PC-3 (cell line): Measurements from ENCODE around the gene NIBAN1. TPM values are rescaled to one million over a fixed set of nuclear protein-coding genes. Genes with fewer than 3 reads are reported as not detected.

Source experiments
- ATAC-seq: fragments of 200-7000 bp; cut with Tn5 transposase; 2 replicates; pipeline ENCODE4 v1.9.1; 2020; ENCODE audit warnings: mild to moderate bottlenecking, moderate library complexity
- BruUV-seq: library from RNA; stranded (reverse); fragments of 400-500 nt; replicated peaks from 2 replicates; lab custom pipeline; 2021; lab: Mats Ljungman, UMichigan
- CTCF ChIA-PET: fragments of 300-600 bp; sonication (Branson Sonifier 250); formaldehyde crosslinking; loops from one replicate; lab custom pipeline; 2022; ENCODE audit warnings: antibody characterized with exemption; lab: Charles Lee
- POLR2A ChIA-PET: fragments of 300-600 bp; sonication (Branson Sonifier 250); formaldehyde crosslinking; loops from one replicate; lab custom pipeline; 2022; ENCODE audit warnings: antibody characterized with exemption; ENCODE audit not compliant: unreplicated experiment; lab: Charles Lee
- DNase-seq: peaks from one replicate; pipeline ENCODE4 v3.0.0-alpha.2; 2015
- H2AFZ ChIP-seq: fragments of 300-600 bp; sonication (generic); 2 replicates; pipeline ENCODE4 v1.6.0; 2016; ENCODE audit warnings: antibody characterized with exemption, low read length
- H3F3A ChIP-seq: fragments of 300-600 bp; sonication (generic); one replicate; pipeline ENCODE4 v1.6.0; 2017; ENCODE audit warnings: antibody characterized with exemption, low read length, control low read depth, mild to moderate bottlenecking; ENCODE audit not compliant: unreplicated experiment
- H3K27ac ChIP-seq: fragments of 300-600 bp; sonication (generic); 2 replicates; pipeline ENCODE4 v1.5.1; 2016; ENCODE audit warnings: mild to moderate bottlenecking, low read length
- H3K27me3 ChIP-seq: fragments of 300-600 bp; sonication (generic); 2 replicates; pipeline ENCODE4 v1.6.1; 2016; ENCODE audit warnings: low read length, mixed read lengths
- H3K36me3 ChIP-seq: fragments of 300-600 bp; sonication (generic); 2 replicates; pipeline ENCODE4 v1.6.1; 2016; ENCODE audit warnings: low read depth, mixed run types, low read length, mixed read lengths
- H3K4me1 ChIP-seq: fragments of 300-600 bp; sonication (generic); 2 replicates; pipeline ENCODE4 v1.5.1; 2016; ENCODE audit warnings: low read length; ENCODE audit not compliant: insufficient read depth
- H3K4me2 ChIP-seq: fragments of 300-600 bp; sonication (generic); 2 replicates; pipeline ENCODE4 v1.6.0; 2016; ENCODE audit warnings: low read length
- H3K4me3 ChIP-seq: fragments of 300-600 bp; sonication (generic); 2 replicates; pipeline ENCODE4 v1.5.1; 2016; ENCODE audit warnings: mild to moderate bottlenecking, low read length, mixed read lengths
- H3K79me2 ChIP-seq: fragments of 300-600 bp; sonication (generic); 2 replicates; pipeline ENCODE4 v1.6.1; 2017; ENCODE audit warnings: low read length, mixed read lengths
- H3K9ac ChIP-seq: fragments of 300-600 bp; sonication (generic); 2 replicates; pipeline ENCODE4 v1.6.0; 2016; ENCODE audit warnings: mild to moderate bottlenecking, low read length
- H3K9me2 ChIP-seq: fragments of 300-600 bp; sonication (generic); replicated peaks from 2 replicates; pipeline ENCODE4 v1.6.1; 2016; ENCODE audit warnings: mixed run types, low read length, mixed read lengths
- H3K9me3 ChIP-seq: fragments of 300-600 bp; sonication (generic); 2 replicates; pipeline ENCODE4 v1.6.1; 2016; ENCODE audit warnings: low read length, mixed read lengths
- H4K20me1 ChIP-seq: fragments of 300-600 bp; sonication (generic); 2 replicates; pipeline ENCODE4 v1.6.1; 2016; ENCODE audit warnings: low read length, mixed read lengths
- CTCF ChIP-seq: fragments of 300-600 bp; sonication (generic); conservative IDR thresholded peaks from 2 replicates; pipeline ENCODE4 v1.5.1; 2017; ENCODE audit warnings: antibody characterized with exemption, low read depth, mild to moderate bottlenecking, low read length
- EZH2 ChIP-seq: fragments of 300-600 bp; sonication (generic); IDR thresholded peaks from one replicate; pipeline ENCODE4 v1.6.1; 2017; ENCODE audit warnings: antibody characterized with exemption, mild to moderate bottlenecking, low read length; ENCODE audit not compliant: unreplicated experiment
- EZH2phosphoT487 ChIP-seq: fragments of 300-600 bp; sonication (generic); IDR thresholded peaks from 2 replicates; pipeline ENCODE4 v1.6.1; 2018; ENCODE audit warnings: mild to moderate bottlenecking, antibody characterized with exemption, low read length, borderline replicate concordance
- intact Hi-C: fragments of 100-400 bp; cut with micrococcal nuclease; formaldehyde crosslinking; loops from 2 replicates; pipeline ENCODE4 v1.9.0; 2023
- total RNA-seq: library from RNA; depleted of rRNA; stranded (reverse); fragments of >200 nt; gene quantifications from 2 replicates; pipeline ENCODE4 v1.2.3, GENCODE V29; 2014

NIBAN1 gene
- total RNA-seq, 1 experiment from 2014 or later: 6.9 TPM

- BruUV-seq: no TSS peak
- intact Hi-C loops: no loop called here
- H4K20me1 ChIP-seq: no peaks in the 10 kb centered on the region
- DNase-seq (no peak), ATAC-seq (no peak)
- peaks cover 10% of the 10 kb centered on the region for H3K4me1 ChIP-seq
- H3F3A ChIP-seq: no peaks in the 10 kb centered on the region
- no peaks in the 10 kb centered on the region for H3K36me3 ChIP-seq
- TF ChIP-seq EZH2phosphoT487 (no peak), CTCF (no peak), EZH2 (no peak)
- H3K79me2 ChIP-seq: no peaks in the 10 kb centered on the region
- H3K9me3 ChIP-seq: no peaks in the 10 kb centered on the region
- H3K4me3 ChIP-seq: no peak overlapping the region
- H2AFZ ChIP-seq: no peak overlapping the region
- CTCF ChIA-PET: interaction anchor here (0.6 kb wide), 1 partner anchor 723 kb away, joined by 3 read pairs; no protein-coding TSS in a partner anchor
- H3K27me3 ChIP-seq: no peaks in the 10 kb centered on the region
- no peak overlapping the region for H3K4me2 ChIP-seq
- POLR2A ChIA-PET: no interaction called here
- no peak overlapping the region for H3K9ac ChIP-seq
- H3K9me2 ChIP-seq: no peaks in the 10 kb centered on the region
- no peak overlapping the region for H3K27ac ChIP-seq
Measured at GRCh38 chr1:184971522-184972265, 2.6 kb downstream of the NIBAN1 start.

- Histone ChIP-seq H3K4me2 (no peak overlapping the region), H3K27ac (no peak overlapping the region), H3F3A (no peaks in the 10 kb centered on the region), H3K4me1 (peaks cover 10% of the 10 kb centered on the region), H3K27me3 (no peaks in the 10 kb centered on the region), H3K79me2 (no peaks in the 10 kb centered on the region), H3K9me3 (no peaks in the 10 kb centered on the region), H3K9me2 (no peaks in the 10 kb centered on the region), H3K9ac (no peak overlapping the region), H4K20me1 (no peaks in the 10 kb centered on the region), H2AFZ (no peak overlapping the region), H3K36me3 (no peaks in the 10 kb centered on the region), H3K4me3 (no peak overlapping the region)
- TF ChIP-seq CTCF (no peak), EZH2 (no peak), EZH2phosphoT487 (no peak)
- intact Hi-C loops: no loop called here
- no TSS peak for BruUV-seq
- no peak for ATAC-seq
- DNase-seq: no peak
- ChIA-PET CTCF (no interaction called here), POLR2A (no interaction called here)
Measured at GRCh38 chr1:184970691-184971161, 3.6 kb downstream of the NIBAN1 start.

GRCh38 chr1:184966989-184967388 is 7.3 kb downstream of the NIBAN1 start:
- no peak for TF ChIP-seq EZH2
- no peak for TF ChIP-seq CTCF
- TF ChIP-seq EZH2phosphoT487: no peak
- ChIA-PET CTCF (no interaction called here), POLR2A (no interaction called here)

More at GRCh38 chr1:184966989-184967388, 7.3 kb downstream of the NIBAN1 start:
- 0 out of 2 replicates have a peak, but pooled peaks cover 4% of the 10 kb centered on the region for H3K4me1 ChIP-seq
- ATAC-seq (no peak), DNase-seq (no peak)
- H3K9me2 ChIP-seq: no peaks in the 10 kb centered on the region
- H3K9me3 ChIP-seq: no peaks in the 10 kb centered on the region
- H3K27ac ChIP-seq: no peak overlapping the region
- no peaks in the 10 kb centered on the region for H3K27me3 ChIP-seq
- H3F3A ChIP-seq: no peaks in the 10 kb centered on the region
- no peaks in the 10 kb centered on the region for H3K79me2 ChIP-seq
- H4K20me1 ChIP-seq: no peaks in the 10 kb centered on the region
- no TSS peak for BruUV-seq
- intact Hi-C loops: loop anchor here (5.0 kb wide), 1 partner anchor 50 kb away; no protein-coding TSS in a partner anchor
- no peak overlapping the region for H3K4me2 ChIP-seq
- H2AFZ ChIP-seq: no peak overlapping the region
- H3K9ac ChIP-seq: no peak overlapping the region
- H3K36me3 ChIP-seq: no peaks in the 10 kb centered on the region
- H3K4me3 ChIP-seq: no peak overlapping the region
